ENCODE data around the gene PRKG1. TPM values are rescaled to one million over a fixed set of nuclear protein-coding genes. Genes with fewer than 3 reads are reported as not detected.

The PRKG1 gene
- total and polyA plus RNA-seq, 2 of the 4 experiments (the other 2 are of a cell fraction): 3.5 to 18.3 TPM

GRCh38 chr10:51547941-51548340, 473.7 kb downstream of the PRKG1 start:
- no peak overlapping the region for H3K56ac ChIP-seq (ENCODE audit: extremely low read depth, insufficient read depth, low read length)
- H3K4me2 ChIP-seq (ENCODE audit: low read depth, low read length): no peak overlapping the region
- no peak overlapping the region for H3K4me3 ChIP-seq (ENCODE audit: insufficient read depth, low read depth, low read length)
- no peak overlapping the region for H3K27ac ChIP-seq (ENCODE audit: insufficient read depth, low read length)
- H3K9me1 ChIP-seq (ENCODE audit: insufficient read depth, low read length): no peaks in the 10 kb centered on the region
- BruUV-seq (replicated peaks): no TSS peak
- TF ChIP-seq CHD1 (IDR thresholded peaks at IDR 0.05; ENCODE audit: low read depth, low read length) (no peak), CEBPB (IDR thresholded peaks at IDR 0.05; ENCODE audit: low read depth, low read length) (no peak), SMC3 (IDR thresholded peaks at IDR 0.05; ENCODE audit: low read depth, low read length) (no peak)
- DNase-seq (no peak), ATAC-seq (ENCODE audit: low read depth) (no peak)
- dilution Hi-C loops (cut with HindIII; ENCODE audit: low sequenced_read_pairs, unreplicated experiment) (no loop called here), in situ Hi-C loops (cut with MboI; ENCODE audit: low sequenced_read_pairs) (no loop called here), intact Hi-C loops (cut with micrococcal nuclease) (no loop called here)
- no peaks in the 10 kb centered on the region for H3K27me3 ChIP-seq (ENCODE audit: control insufficient read depth, insufficient read depth, low read length)
- CTCF ChIA-PET: interaction anchor here (0.9 kb wide), 1 partner anchor 25 kb away, joined by 3 read pairs; no protein-coding TSS in a partner anchor
- H4K5ac ChIP-seq (ENCODE audit: low read depth, low read length): no peak overlapping the region
- no peaks in the 10 kb centered on the region for H3K79me1 ChIP-seq (ENCODE audit: low read depth in 1 of 2, low read length in 2 of 2)
- H3K18ac ChIP-seq (ENCODE audit: low read depth, low read length): no peak overlapping the region
- no CpG with 5 or more reads among the region's 2 CpGs for WGBS, 2 experiments (ENCODE audit: extremely low coverage in 2 of 2, insufficient read length in 1 of 2)
- no peak overlapping the region for H2BK120ac ChIP-seq (ENCODE audit: low read depth, low read length)
- H3K9ac ChIP-seq (ENCODE audit: low read depth, low read length): no peak overlapping the region
- H3K14ac ChIP-seq (replicated peaks; ENCODE audit: low read depth, low read length): no peak overlapping the region
- no peak overlapping the region for H2BK5ac ChIP-seq (ENCODE audit: low read depth, low read length, poor library complexity, severe bottlenecking)
- no peak overlapping the region for H3K23ac ChIP-seq (ENCODE audit: low read depth, low read length)
- no peak overlapping the region for H4K91ac ChIP-seq (ENCODE audit: insufficient read depth, low read depth, low read length)
- H3K9me3 ChIP-seq (ENCODE audit: control insufficient read depth, insufficient read depth, low read length): no peaks in the 10 kb centered on the region
- no peak overlapping the region for H2AFZ ChIP-seq (replicated peaks; ENCODE audit: low read length, poor library complexity)
- H3K4me1 ChIP-seq (ENCODE audit: control insufficient read depth, insufficient read depth, low read length): no peaks in the 10 kb centered on the region
- H4K8ac ChIP-seq (ENCODE audit: low read depth in 2 of 2, low read length in 2 of 2): no peak overlapping the region
- no peak overlapping the region for H2BK20ac ChIP-seq (ENCODE audit: low read depth, low read length)
- no peak overlapping the region for H3K4ac ChIP-seq (ENCODE audit: low read depth, low read length)
- H2AK5ac ChIP-seq (ENCODE audit: low read depth, low read length): no peak overlapping the region
- POLR2A ChIA-PET (ENCODE audit: unreplicated experiment): no interaction called here
- no peak overlapping the region for H2AK9ac ChIP-seq (replicated peaks; ENCODE audit: low read depth, low read length, poor library complexity)
- H3K36me3 ChIP-seq (ENCODE audit: control insufficient read depth, insufficient read depth, low read length): no peaks in the 10 kb centered on the region
- H4K20me1 ChIP-seq (ENCODE audit: insufficient read depth, low read length): no peaks in the 10 kb centered on the region; the same call in 1 of the 2 replicates
- H2BK15ac ChIP-seq (ENCODE audit: low read depth, low read length): no peak overlapping the region
